GM10266 (cell line): ENCODE measurements around the gene ZNF536.

Experiments
- DNase-seq: peaks from one replicate; pipeline ENCODE4 v3.0.0; 2012; ENCODE audit errors: extremely low spot score
- TF ChIP-seq, protein P1 (sequence below): IDR thresholded peaks from 2 replicates; pipeline ENCODE4 v1.5.1; 2012; ENCODE audit warnings: mild to moderate bottlenecking, low read depth; ENCODE audit not compliant: control insufficient read depth, insufficient read depth; ENCODE audit errors: missing control alignments

The ZNF536 gene

DNA sequence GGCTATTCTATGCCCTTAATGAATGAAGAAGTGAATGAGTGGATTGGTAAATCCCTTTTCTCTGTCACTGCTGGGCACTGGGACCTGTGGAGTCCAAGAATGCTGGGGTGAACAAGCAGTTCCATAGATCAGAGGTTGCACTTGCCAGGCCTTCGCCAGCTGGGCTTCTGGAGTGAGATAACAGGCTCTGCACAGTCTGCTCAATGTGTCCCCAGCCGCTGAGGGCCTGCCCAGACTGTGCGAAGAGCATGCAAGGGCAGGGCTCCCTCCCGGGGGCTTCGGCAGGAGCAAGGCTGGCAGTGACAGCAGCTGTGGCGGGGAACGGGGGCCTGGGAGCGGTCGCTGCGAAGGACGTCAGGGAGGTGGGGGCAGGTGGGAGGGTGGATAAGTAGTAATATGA, 51.3 kb downstream of the ZNF536 start:
- DNase-seq = no peak
- TF ChIP-seq, protein P1, sequence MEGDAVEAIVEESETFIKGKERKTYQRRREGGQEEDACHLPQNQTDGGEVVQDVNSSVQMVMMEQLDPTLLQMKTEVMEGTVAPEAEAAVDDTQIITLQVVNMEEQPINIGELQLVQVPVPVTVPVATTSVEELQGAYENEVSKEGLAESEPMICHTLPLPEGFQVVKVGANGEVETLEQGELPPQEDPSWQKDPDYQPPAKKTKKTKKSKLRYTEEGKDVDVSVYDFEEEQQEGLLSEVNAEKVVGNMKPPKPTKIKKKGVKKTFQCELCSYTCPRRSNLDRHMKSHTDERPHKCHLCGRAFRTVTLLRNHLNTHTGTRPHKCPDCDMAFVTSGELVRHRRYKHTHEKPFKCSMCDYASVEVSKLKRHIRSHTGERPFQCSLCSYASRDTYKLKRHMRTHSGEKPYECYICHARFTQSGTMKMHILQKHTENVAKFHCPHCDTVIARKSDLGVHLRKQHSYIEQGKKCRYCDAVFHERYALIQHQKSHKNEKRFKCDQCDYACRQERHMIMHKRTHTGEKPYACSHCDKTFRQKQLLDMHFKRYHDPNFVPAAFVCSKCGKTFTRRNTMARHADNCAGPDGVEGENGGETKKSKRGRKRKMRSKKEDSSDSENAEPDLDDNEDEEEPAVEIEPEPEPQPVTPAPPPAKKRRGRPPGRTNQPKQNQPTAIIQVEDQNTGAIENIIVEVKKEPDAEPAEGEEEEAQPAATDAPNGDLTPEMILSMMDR = no peak

DNA sequence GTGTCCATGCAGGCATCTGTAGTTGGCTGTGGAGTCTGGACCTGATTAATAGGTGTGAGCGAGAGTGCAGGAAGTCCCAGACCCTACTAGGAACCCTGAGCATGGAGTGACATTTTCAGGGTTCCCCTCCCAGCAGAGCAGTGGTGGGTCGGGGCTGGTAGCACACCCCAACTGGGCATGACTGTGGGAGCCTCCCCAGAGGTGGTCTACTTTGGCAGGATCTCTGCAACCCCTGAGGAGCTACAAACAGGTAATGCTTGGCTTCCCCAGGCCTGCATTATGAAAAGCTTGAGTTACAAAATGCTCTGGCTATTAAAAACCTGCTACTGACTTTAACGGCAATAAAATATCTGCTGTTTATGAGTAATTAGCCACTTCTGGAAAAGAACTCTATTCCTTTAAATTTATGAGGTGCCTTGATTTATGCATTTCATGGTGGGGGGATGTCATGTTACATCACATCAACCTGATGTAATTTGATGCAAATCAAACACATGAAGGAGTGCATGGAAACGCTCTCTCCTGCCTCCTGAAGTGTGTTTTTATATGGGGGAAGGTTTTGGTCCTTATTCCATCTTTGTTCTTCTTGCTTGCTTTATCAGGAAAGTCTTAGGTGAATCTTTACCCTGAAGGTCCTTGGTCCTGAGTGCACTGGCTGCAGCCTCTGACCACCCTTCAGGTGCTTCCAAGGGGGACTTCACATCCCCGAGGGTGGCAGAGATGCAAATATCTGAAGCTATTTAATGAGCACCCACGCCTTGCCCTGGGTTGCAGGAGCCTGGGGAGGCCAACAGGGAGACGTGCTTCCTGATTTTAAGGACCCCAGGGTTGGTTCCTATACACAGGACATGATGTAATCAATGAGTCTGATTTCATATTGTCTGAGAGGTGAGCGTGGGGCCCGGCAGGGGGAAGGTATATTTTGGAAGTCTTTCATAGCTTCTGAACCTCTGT, 54.0 kb downstream of the ZNF536 start:
- TF ChIP-seq, protein P1 = no peak
- DNase-seq = no peak

DNA sequence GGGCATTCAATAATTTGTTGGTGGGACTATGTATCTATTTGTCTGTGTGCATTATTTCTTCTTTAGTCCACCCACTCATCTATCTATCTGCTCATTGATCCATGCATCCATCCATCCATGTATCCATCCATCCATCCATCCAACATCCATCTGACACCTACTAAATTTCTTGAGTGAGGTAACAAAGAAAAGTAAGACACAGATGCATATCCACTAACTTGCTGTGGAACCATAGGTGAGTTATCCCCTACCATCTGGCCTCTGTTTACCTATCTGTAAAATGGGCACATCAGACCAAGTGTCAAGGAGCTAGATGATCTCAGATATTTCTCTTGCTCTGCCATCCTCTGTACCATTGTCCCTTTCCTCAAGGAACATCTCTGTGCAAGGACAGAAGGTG, 54.7 kb downstream of the ZNF536 start:
- TF ChIP-seq, protein P1 = no peak
- DNase-seq = no peak

DNA sequence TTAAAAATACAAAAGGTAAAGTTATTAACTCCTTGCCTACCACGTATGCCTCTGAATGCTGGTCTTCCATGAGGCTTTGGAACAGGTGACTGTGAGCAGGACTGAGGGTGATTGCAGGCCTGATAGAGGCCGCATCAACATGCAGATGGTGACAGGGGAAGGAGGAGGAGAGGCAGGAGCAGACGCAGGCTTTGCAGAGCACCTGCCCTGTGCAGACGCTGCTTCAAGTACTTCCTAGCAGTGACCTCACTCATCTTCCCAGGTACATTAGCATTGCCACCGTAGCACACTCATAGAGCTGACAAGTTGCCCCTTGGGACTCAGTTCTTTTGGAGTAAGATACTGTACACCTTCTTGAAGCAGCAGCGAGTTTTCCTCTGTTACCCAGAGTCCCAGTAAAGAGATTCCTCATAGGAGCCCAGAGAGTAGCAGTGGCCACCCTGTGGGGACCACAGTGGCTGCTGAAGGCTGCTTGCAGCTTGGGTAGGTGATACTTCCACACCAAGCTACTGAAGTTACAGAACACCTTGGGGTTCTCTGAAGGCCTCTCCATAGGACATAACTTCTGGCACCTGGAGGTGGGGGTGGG, 56.0 kb downstream of the ZNF536 start:
- DNase-seq = no peak

DNA sequence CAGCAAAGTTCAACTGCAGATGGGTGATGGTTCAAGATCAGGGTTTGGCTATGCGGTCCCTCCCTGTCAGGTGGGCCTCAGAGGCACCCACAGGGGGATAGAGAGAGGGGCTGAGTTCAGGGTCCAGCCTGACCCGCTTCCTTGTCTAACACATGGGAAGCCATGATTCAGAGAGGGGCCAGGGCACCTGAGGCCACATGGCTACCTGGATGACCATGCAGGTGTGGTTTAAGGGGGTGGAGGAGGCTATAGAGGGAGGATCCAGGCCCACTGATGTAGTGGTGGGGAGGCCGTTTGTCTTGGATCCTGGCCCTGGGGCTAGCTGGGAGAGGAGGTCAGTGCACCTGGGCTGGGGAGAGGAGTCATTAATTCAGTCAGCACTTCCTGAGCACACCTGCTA, 56.7 kb downstream of the ZNF536 start:
- TF ChIP-seq, protein P1 = no peak
- DNase-seq = no peak

More for the DNA sequence above, 56.0 kb downstream of the ZNF536 start:
- TF ChIP-seq, protein P1 = no peak

DNA sequence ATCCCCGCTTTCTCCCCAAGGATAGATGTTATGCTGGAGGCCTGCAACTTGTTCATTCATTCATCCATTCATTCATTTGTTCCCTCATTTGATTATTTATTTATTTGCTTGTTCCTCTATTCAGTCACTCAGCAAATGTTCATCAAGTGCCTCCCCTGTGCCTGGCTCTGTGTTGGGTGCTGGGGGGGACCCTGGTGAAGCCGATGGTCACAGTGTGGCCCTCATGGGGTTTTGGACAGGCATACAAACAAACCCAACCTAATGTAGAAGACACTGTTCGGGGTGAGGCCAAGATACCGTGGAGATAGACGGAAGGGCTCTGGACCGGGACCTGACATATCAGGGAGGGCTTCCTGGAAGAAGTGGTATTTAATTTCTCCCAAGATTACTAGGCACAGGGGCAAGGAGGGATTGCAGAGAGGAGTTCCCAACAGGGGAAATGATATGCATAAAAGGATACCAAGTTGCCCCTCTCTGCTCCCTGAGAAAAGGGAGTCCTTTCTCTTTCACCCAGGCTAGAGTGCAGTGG, 58.1 kb downstream of the ZNF536 start:
- TF ChIP-seq, protein P1 = no peak
- DNase-seq = no peak
